Breast epithelium (tissue), 3 donors: ENCODE results near the gene PPP1R16B.

Experiments
- POLR2A ChIP-seq: fragments of 450-650 bp; IDR thresholded peaks from one replicate; pipeline ENCODE4 v1.6.1; 2016; ENCODE audit warnings: antibody characterized with exemption, mild to moderate bottlenecking, moderate library complexity
- TF ChIP-seq, protein P1 (sequence below), 3 donors: fragments of 450-650 bp; IDR thresholded peaks; one replicate each; pipeline ENCODE4 v1.5.1; 2016 to 2017; ENCODE audit warnings: antibody characterized with exemption in 3 of 3, mild to moderate bottlenecking in 3 of 3, moderate library complexity in 3 of 3

- TF ChIP-seq, protein P1, sequence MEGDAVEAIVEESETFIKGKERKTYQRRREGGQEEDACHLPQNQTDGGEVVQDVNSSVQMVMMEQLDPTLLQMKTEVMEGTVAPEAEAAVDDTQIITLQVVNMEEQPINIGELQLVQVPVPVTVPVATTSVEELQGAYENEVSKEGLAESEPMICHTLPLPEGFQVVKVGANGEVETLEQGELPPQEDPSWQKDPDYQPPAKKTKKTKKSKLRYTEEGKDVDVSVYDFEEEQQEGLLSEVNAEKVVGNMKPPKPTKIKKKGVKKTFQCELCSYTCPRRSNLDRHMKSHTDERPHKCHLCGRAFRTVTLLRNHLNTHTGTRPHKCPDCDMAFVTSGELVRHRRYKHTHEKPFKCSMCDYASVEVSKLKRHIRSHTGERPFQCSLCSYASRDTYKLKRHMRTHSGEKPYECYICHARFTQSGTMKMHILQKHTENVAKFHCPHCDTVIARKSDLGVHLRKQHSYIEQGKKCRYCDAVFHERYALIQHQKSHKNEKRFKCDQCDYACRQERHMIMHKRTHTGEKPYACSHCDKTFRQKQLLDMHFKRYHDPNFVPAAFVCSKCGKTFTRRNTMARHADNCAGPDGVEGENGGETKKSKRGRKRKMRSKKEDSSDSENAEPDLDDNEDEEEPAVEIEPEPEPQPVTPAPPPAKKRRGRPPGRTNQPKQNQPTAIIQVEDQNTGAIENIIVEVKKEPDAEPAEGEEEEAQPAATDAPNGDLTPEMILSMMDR (IDR thresholded peaks at IDR 0.05) = no peak
- TF ChIP-seq POLR2A = no peak
Observed at GRCh38 chr20:38764567-38765318, 40.8 kb upstream of the PPP1R16B start.
